HepG2 (cell line): ENCODE results near the gene LSR. TPM values are rescaled to one million over a fixed set of nuclear protein-coding genes. Genes with fewer than 3 reads are reported as not detected.

Experiments used
- AGO1 ChIP-seq: fragments of 200-400 bp; formaldehyde crosslinking; IDR thresholded peaks from 2 replicates; pipeline ENCODE4 v1.6.1; 2017; ENCODE audit warnings: mild to moderate bottlenecking, low read depth, low read length, moderate library complexity; ENCODE audit not compliant: poor library complexity, severe bottlenecking
- AKNA ChIP-seq: sonication (generic); formaldehyde crosslinking; IDR thresholded peaks from 2 replicates; pipeline ENCODE4 v1.4.0; 2020; ENCODE audit warnings: missing genetic modification reagents, borderline replicate concordance
- DMAP1 ChIP-seq: IDR thresholded peaks from 2 replicates; pipeline ENCODE4 v1.6.1; 2016
- DPF2 ChIP-seq: sonication (generic); formaldehyde crosslinking; IDR thresholded peaks from 2 replicates; pipeline ENCODE4 v1.4.0; 2020; ENCODE audit warnings: mild to moderate bottlenecking, low read depth, missing genetic modification reagents, borderline replicate concordance
- EP300 ChIP-seq, 3 experiments: sonication (generic) in 1 of 3; formaldehyde crosslinking in 1 of 3; IDR thresholded peaks; 2 replicates each; pipeline versions ENCODE4 v1.5.1 to v1.6.1; 2011 to 2020; ENCODE audit warnings: low read depth in 2 of 3, low read length in 2 of 3, borderline replicate concordance in 1 of 3, improper control_type of control experiment in 1 of 3, mild to moderate bottlenecking in 1 of 3, missing genetic modification reagents in 1 of 3, moderate library complexity in 1 of 3
- FOXA1 ChIP-seq, 2 experiments: fragments of 450-650 bp in 1 of 2; sonication (generic) in 1 of 2; formaldehyde crosslinking in 1 of 2; IDR thresholded peaks; 2 replicates each; pipeline versions ENCODE4 v1.4.0 to v1.6.1; 2016 to 2020; ENCODE audit warnings: missing genetic modification reagents in 1 of 2
- ISL2 ChIP-seq: sonication (generic); formaldehyde crosslinking; IDR thresholded peaks from 2 replicates; pipeline ENCODE4 v1.5.0; 2020; ENCODE audit warnings: missing genetic modification reagents
- KDM3A ChIP-seq: IDR thresholded peaks from 2 replicates; pipeline ENCODE4 v1.6.1; 2018; ENCODE audit warnings: low read depth, missing compliant biosample characterization
- LCORL ChIP-seq, 2 experiments: fragments of 450-650 bp in 1 of 2; sonication (generic) in 1 of 2; formaldehyde crosslinking in 1 of 2; IDR thresholded peaks; 2 replicates each; pipeline versions ENCODE4 v1.5.0 to v1.6.1; 2017 to 2020; ENCODE audit warnings: antibody characterized with exemption in 1 of 2, missing genetic modification reagents in 1 of 2
- POLR2A ChIP-seq, 2 experiments: IDR thresholded peaks; 2 replicates each; pipeline ENCODE4 v1.6.1; 2011; ENCODE audit warnings: low read depth in 2 of 2, low read length in 2 of 2, mild to moderate bottlenecking in 1 of 2, moderate library complexity in 1 of 2; ENCODE audit not compliant: insufficient read depth in 1 of 2
- TERF1 ChIP-seq: sonication (generic); formaldehyde crosslinking; IDR thresholded peaks from 2 replicates; pipeline ENCODE4 v1.8.0; 2022; ENCODE audit warnings: mild to moderate bottlenecking, missing genetic modification reagents, moderate library complexity
- YY1 ChIP-seq: IDR thresholded peaks from 2 replicates; pipeline ENCODE4 v1.6.1; 2011; ENCODE audit warnings: low read length, low read depth, moderate library complexity, mild to moderate bottlenecking; ENCODE audit not compliant: insufficient read depth, insufficient replicate concordance
- ZZZ3 ChIP-seq: sonication (generic); formaldehyde crosslinking; IDR thresholded peaks from 2 replicates; pipeline ENCODE4 v1.4.0; 2020; ENCODE audit warnings: missing genetic modification reagents, mild to moderate bottlenecking, borderline replicate concordance
- polyA plus RNA-seq, 8 experiments: library from polyadenylated mRNA; depleted of rRNA in 3 of 8; stranded (reverse) in 7 of 8; unstranded in 1 of 8; fragments of >200 nt; fragmentation: Illumina TruSeq in 4 of 8; extraction: Trizol in 4 of 8; gene quantifications; 2 replicates each; pipeline versions ENCODE4 v1.2.1 to v1.2.3, GENCODE V29; 2011 to 2016; ENCODE audit warnings: low read depth in 4 of 8, missing spikeins in 1 of 8, mixed read lengths in 1 of 8; ENCODE audit not compliant: insufficient read depth in 1 of 8
- total RNA-seq, 5 experiments: library from RNA; depleted of rRNA; stranded (reverse); fragments of >200 nt; fragmentation: Illumina TruSeq; extraction: Trizol; gene quantifications; 2 replicates each; pipeline ENCODE4 v1.2.3, GENCODE V29; 2016; ENCODE audit warnings: low read depth in 1 of 5
- TF ChIP-seq, protein P1 (sequence below): sonication (generic); formaldehyde crosslinking; IDR thresholded peaks from 2 replicates; pipeline ENCODE4 v1.9.0; 2021; ENCODE audit warnings: missing genetic modification reagents, mild to moderate bottlenecking, borderline replicate concordance
- TF ChIP-seq, protein P2 (sequence below): sonication (generic); formaldehyde crosslinking; IDR thresholded peaks from 2 replicates; pipeline ENCODE4 v1.5.1; 2020; ENCODE audit warnings: mild to moderate bottlenecking, moderate library complexity, missing genetic modification reagents
- TF ChIP-seq, protein P3 (sequence below): IDR thresholded peaks from 2 replicates; pipeline ENCODE4 v1.6.1; 2018; ENCODE audit warnings: missing genetic modification reagents, mild to moderate bottlenecking, missing compliant biosample characterization

The LSR gene
- total and polyA plus RNA-seq, 2 of the 13 experiments (the other 11 are each of a cell fraction or from before 2014, with no cell fraction given): 29.2 to 79.2 TPM

GRCh38 chr19:35279985-35280821 lies 31.4 kb downstream of the LSR start (continued):
- TF ChIP-seq, protein P1, sequence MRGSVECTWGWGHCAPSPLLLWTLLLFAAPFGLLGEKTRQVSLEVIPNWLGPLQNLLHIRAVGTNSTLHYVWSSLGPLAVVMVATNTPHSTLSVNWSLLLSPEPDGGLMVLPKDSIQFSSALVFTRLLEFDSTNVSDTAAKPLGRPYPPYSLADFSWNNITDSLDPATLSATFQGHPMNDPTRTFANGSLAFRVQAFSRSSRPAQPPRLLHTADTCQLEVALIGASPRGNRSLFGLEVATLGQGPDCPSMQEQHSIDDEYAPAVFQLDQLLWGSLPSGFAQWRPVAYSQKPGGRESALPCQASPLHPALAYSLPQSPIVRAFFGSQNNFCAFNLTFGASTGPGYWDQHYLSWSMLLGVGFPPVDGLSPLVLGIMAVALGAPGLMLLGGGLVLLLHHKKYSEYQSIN (CRISPR knock-in tag): no peak
- TF ChIP-seq DPF2 (CRISPR knock-in tag) (peak; percentile 54; the same call in 1 of the 2 replicates), AKNA (no peak), FOXA1 (IDR thresholded peaks at IDR 0.05) (no peak), FOXA1 (CRISPR knock-in tag; IDR thresholded peaks at IDR 0.05) (peak; percentile 18; the same call in 1 of the 2 replicates), DMAP1 (CRISPR knock-in tag) (0 out of 2 replicates have a peak, but pooled peaks have one; percentile 36), ZZZ3 (CRISPR knock-in tag) (peak; percentile 78; the same call in 1 of the 2 replicates), YY1 (no peak), ISL2 (no peak), TERF1 (CRISPR knock-in tag) (no peak), AGO1 (peak; percentile 98), EP300 (IDR thresholded peaks at IDR 0.05; ENCODE audit: low read depth in 2 of 2, low read length in 2 of 2) (peak; percentile 77 to 84; a peak in 2 of 4 replicates), EP300 (CRISPR knock-in tag; IDR thresholded peaks at IDR 0.05; ENCODE audit: borderline replicate concordance) (no peak; the same call in 1 of the 2 replicates), POLR2A (IDR thresholded peaks at IDR 0.05; ENCODE audit: insufficient read depth in 1 of 2, low read depth in 2 of 2, low read length in 2 of 2) (peak; percentile 21 to 43; a peak in 3 of 4 replicates), KDM3A (CRISPR knock-in tag) (peak; percentile 65; the same call in 1 of the 2 replicates), LCORL (IDR thresholded peaks at IDR 0.05) (no peak), LCORL (CRISPR knock-in tag; IDR thresholded peaks at IDR 0.05) (peak; percentile 64)
- TF ChIP-seq, protein P2, sequence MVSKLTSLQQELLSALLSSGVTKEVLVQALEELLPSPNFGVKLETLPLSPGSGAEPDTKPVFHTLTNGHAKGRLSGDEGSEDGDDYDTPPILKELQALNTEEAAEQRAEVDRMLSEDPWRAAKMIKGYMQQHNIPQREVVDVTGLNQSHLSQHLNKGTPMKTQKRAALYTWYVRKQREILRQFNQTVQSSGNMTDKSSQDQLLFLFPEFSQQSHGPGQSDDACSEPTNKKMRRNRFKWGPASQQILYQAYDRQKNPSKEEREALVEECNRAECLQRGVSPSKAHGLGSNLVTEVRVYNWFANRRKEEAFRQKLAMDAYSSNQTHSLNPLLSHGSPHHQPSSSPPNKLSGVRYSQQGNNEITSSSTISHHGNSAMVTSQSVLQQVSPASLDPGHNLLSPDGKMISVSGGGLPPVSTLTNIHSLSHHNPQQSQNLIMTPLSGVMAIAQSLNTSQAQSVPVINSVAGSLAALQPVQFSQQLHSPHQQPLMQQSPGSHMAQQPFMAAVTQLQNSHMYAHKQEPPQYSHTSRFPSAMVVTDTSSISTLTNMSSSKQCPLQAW (CRISPR knock-in tag): 0 out of 2 replicates have a peak, but pooled peaks have one; percentile 22
- TF ChIP-seq, protein P3, sequence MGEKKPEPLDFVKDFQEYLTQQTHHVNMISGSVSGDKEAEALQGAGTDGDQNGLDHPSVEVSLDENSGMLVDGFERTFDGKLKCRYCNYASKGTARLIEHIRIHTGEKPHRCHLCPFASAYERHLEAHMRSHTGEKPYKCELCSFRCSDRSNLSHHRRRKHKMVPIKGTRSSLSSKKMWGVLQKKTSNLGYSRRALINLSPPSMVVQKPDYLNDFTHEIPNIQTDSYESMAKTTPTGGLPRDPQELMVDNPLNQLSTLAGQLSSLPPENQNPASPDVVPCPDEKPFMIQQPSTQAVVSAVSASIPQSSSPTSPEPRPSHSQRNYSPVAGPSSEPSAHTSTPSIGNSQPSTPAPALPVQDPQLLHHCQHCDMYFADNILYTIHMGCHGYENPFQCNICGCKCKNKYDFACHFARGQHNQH (CRISPR knock-in tag): peak; percentile 61; the same call in 1 of the 2 replicates
